Skeletal muscle tissue (tissue), 4 donors: ENCODE results near the gene MMP2. TPM values are rescaled to one million over a fixed set of nuclear protein-coding genes. Genes with fewer than 3 reads are reported as not detected.

Experiments
- H3K27ac ChIP-seq: one replicate; pipeline ENCODE4 v1.7.0; 2013; ENCODE audit warnings: mild to moderate bottlenecking, low read depth, low read length, inconsistent platforms
- H3K27me3 ChIP-seq, 3 donors: one replicate each; pipeline ENCODE4 v1.7.0; 2013; ENCODE audit warnings: low read length in 3 of 3; ENCODE audit not compliant: control insufficient read depth in 3 of 3, insufficient read depth in 3 of 3
- H3K36me3 ChIP-seq, 3 donors: one replicate each; pipeline ENCODE4 v1.7.0; 2013; ENCODE audit warnings: low read length in 3 of 3; ENCODE audit not compliant: control insufficient read depth in 3 of 3, insufficient read depth in 3 of 3
- H3K4me1 ChIP-seq, 3 donors: one replicate each; pipeline ENCODE4 v1.7.0; 2013; ENCODE audit warnings: low read length in 3 of 3, mild to moderate bottlenecking in 3 of 3; ENCODE audit not compliant: control insufficient read depth in 3 of 3, insufficient read depth in 3 of 3
- H3K4me3 ChIP-seq, 3 donors: one replicate each; pipeline ENCODE4 v1.7.0; 2013; ENCODE audit warnings: low read length in 3 of 3
- H3K9ac ChIP-seq, 3 donors: one replicate each; pipeline ENCODE4 v1.7.0; 2013; ENCODE audit warnings: low read length in 3 of 3, mild to moderate bottlenecking in 3 of 3, moderate library complexity in 2 of 3, low read depth in 1 of 3
- H3K9me3 ChIP-seq, 3 donors: one replicate each; pipeline ENCODE4 v1.7.0; 2013; ENCODE audit warnings: low read length in 3 of 3; ENCODE audit not compliant: control insufficient read depth in 3 of 3
- total RNA-seq: library from RNA; depleted of rRNA; stranded (reverse); fragments of >200 nt; gene quantifications from one replicate; pipeline ENCODE4 v1.2.3, GENCODE V29; 2014
- donor health status: Osteomylitis.

The MMP2 gene
- total RNA-seq, 1 donor from 2014 or later = 194 TPM

GRCh38 chr16:55476625-55477533 lies 2.1 kb upstream of the MMP2 start:
- Histone ChIP-seq H3K9ac (no peak overlapping the region), H3K9me3 (no peaks in the 10 kb centered on the region), H3K27me3 (peaks cover 17 to 25% (median 21%) of the 10 kb centered on the region in 3 donors), H3K27ac (peak overlapping the region; percentile 54), H3K36me3 (no peaks in the 10 kb centered on the region), H3K4me1 (peaks cover 22 to 37% (median 30%) of the 10 kb centered on the region in 3 donors), H3K4me3 (no peak overlapping the region)

- Histone ChIP-seq H3K27me3 (peaks cover 17 to 26% (median 21%) of the 10 kb centered on the region in 3 donors), H3K27ac (peak overlapping the region; percentile 54), H3K4me1 (peaks cover 22 to 37% (median 30%) of the 10 kb centered on the region in 3 donors), H3K36me3 (no peaks in the 10 kb centered on the region), H3K9ac (no peak overlapping the region), H3K4me3 (peak overlapping the region in 1 of 3 donors; percentile 27), H3K9me3 (no peaks in the 10 kb centered on the region)
Measured at GRCh38 chr16:55477736-55478135, 1.3 kb upstream of the MMP2 start.

- Histone ChIP-seq H3K27ac (peak overlapping the region; percentile 82), H3K27me3 (peaks cover 17 to 29% (median 21%) of the 10 kb centered on the region in 3 donors), H3K4me1 (peaks cover 27 to 37% (median 30%) of the 10 kb centered on the region in 3 donors), H3K36me3 (peaks cover 12 to 14% (median 12%) of the 10 kb centered on the region in 3 donors), H3K4me3 (peak overlapping the region; percentile 56 to 73 (median 61)), H3K9me3 (no peaks in the 10 kb centered on the region), H3K9ac (peak overlapping the region; percentile 59 to 70 (median 62))
Measured at GRCh38 chr16:55479430-55480140, 587 bp downstream of the MMP2 start.

- Histone ChIP-seq H3K9ac (peak overlapping the region; percentile 53 to 70 (median 59)), H3K36me3 (peaks cover 18 to 21% (median 19%) of the 10 kb centered on the region in 3 donors), H3K27me3 (peaks cover 17 to 29% (median 21%) of the 10 kb centered on the region in 3 donors), H3K27ac (peak overlapping the region; percentile 82), H3K4me1 (peaks cover 27 to 38% (median 30%) of the 10 kb centered on the region in 3 donors), H3K4me3 (peak overlapping the region; percentile 56 to 73 (median 61)), H3K9me3 (no peaks in the 10 kb centered on the region)
Measured at GRCh38 chr16:55480228-55480655, 1.2 kb downstream of the MMP2 start.

- peak overlapping the region; percentile 82 for H3K27ac ChIP-seq
- H3K27me3 ChIP-seq = peaks cover 17 to 29% (median 21%) of the 10 kb centered on the region in 3 donors
- peak overlapping the region in 2 of 3 donors; percentile 10 to 45 for H3K9ac ChIP-seq
- H3K4me1 ChIP-seq = peaks cover 23 to 38% (median 30%) of the 10 kb centered on the region in 3 donors
- no peaks in the 10 kb centered on the region for H3K9me3 ChIP-seq
- peaks cover 19 to 23% (median 23%) of the 10 kb centered on the region in 3 donors for H3K36me3 ChIP-seq
- peak overlapping the region; percentile 41 to 56 (median 51) for H3K4me3 ChIP-seq
Measured at GRCh38 chr16:55481023-55481422, 2.0 kb downstream of the MMP2 start.

GRCh38 chr16:55482056-55482455 lies 3.1 kb downstream of the MMP2 start:
- Histone ChIP-seq H3K4me3 (peak overlapping the region in 1 of 3 donors; percentile 17), H3K9ac (no peak overlapping the region), H3K27ac (no peak overlapping the region), H3K9me3 (no peaks in the 10 kb centered on the region), H3K36me3 (peaks cover 19 to 24% (median 23%) of the 10 kb centered on the region in 3 donors), H3K4me1 (peaks cover 13 to 28% (median 26%) of the 10 kb centered on the region in 3 donors), H3K27me3 (peaks cover 17 to 29% (median 21%) of the 10 kb centered on the region in 3 donors)

- Histone ChIP-seq H3K36me3 (peaks cover 29 to 47% (median 34%) of the 10 kb centered on the region in 3 donors), H3K27me3 (peaks cover 0 to 4% (median 2%) of the 10 kb centered on the region in 3 donors), H3K9ac (peak overlapping the region in 1 of 3 donors; percentile 50), H3K27ac (peak overlapping the region; percentile 28), H3K9me3 (no peaks in the 10 kb centered on the region), H3K4me3 (no peak overlapping the region), H3K4me1 (peaks cover 9 to 21% (median 12%) of the 10 kb centered on the region in 3 donors)
Measured at GRCh38 chr16:55487048-55487803, 8.2 kb downstream of the MMP2 start.

- H3K9me3 ChIP-seq = no peaks in the 10 kb centered on the region
- no peak overlapping the region for H3K4me3 ChIP-seq
- peaks cover 9 to 21% (median 12%) of the 10 kb centered on the region in 3 donors for H3K4me1 ChIP-seq
- peak overlapping the region; percentile 28 for H3K27ac ChIP-seq
- no peak overlapping the region for H3K9ac ChIP-seq
- peaks cover 27 to 42% (median 34%) of the 10 kb centered on the region in 3 donors for H3K36me3 ChIP-seq
- peaks cover 0 to 2% (median 0%) of the 10 kb centered on the region in 3 donors for H3K27me3 ChIP-seq
Measured at GRCh38 chr16:55488306-55488705, 9.3 kb downstream of the MMP2 start.
